GM12878 (cell line): ENCODE results near the gene SLC15A1. TPM values are rescaled to one million over a fixed set of nuclear protein-coding genes. Genes with fewer than 3 reads are reported as not detected.

Experiments used
- ATAC-seq: fragments of 200-7000 bp; cut with Tn5 transposase; 3 replicates; pipeline ENCODE4 v1.9.1; 2020; ENCODE audit warnings: mild to moderate bottlenecking, moderate library complexity
- BruUV-seq: library from RNA; stranded (reverse); fragments of 400-500 nt; replicated peaks from 2 replicates; lab custom pipeline; 2021; lab: Mats Ljungman, UMichigan
- CTCF ChIA-PET: fragments of 300-600 bp; sonication (Branson Sonifier 250); formaldehyde crosslinking; extraction: SDS; loops from one replicate; lab custom pipeline; 2021; ENCODE audit warnings: inconsistent platforms; lab: Yijun Ruan, JAX
- POLR2A ChIA-PET: fragments of 350-600 bp; formaldehyde crosslinking; extraction: SDS; loops from one replicate; lab custom pipeline; 2021; ENCODE audit warnings: inconsistent platforms; lab: Charles Lee
- RAD21 ChIA-PET: fragments of 300-600 bp; sonication (Branson Sonifier 250); formaldehyde crosslinking; loops from one replicate; lab custom pipeline; 2023; ENCODE audit warnings: antibody characterized with exemption; ENCODE audit not compliant: unreplicated experiment; lab: Charles Lee
- SMC1A ChIA-PET: fragments of 300-600 bp; sonication (Branson Sonifier 250); formaldehyde crosslinking; loops from one replicate; lab custom pipeline; 2023; ENCODE audit not compliant: unreplicated experiment, uncharacterized antibody; lab: Charles Lee
- DNase-seq: peaks from one replicate; pipeline ENCODE4 v3.0.0-alpha.2; 2011; ENCODE audit warnings: low read depth, low spot score
- FAIRE-seq: peaks from 3 replicates; lab custom pipeline; 2011; peaks lifted over from hg19 to GRCh38; lab: Jason Lieb, UNC
- H2AFZ ChIP-seq: 2 replicates; pipeline ENCODE4 v1.6.0; 2011; ENCODE audit warnings: low read depth, low read length, control low read depth; ENCODE audit not compliant: control insufficient read depth
- H3K27ac ChIP-seq: 2 replicates; pipeline ENCODE4 v1.5.1; 2011; ENCODE audit warnings: control low read depth; ENCODE audit not compliant: control insufficient read depth, insufficient read depth
- H3K27me3 ChIP-seq, 2 experiments: replicated peaks in 1 of 2; 2 replicates each; pipeline versions ENCODE4 v1.6.0 to v1.6.1; 2011; ENCODE audit warnings: low read length in 1 of 2; ENCODE audit not compliant: control insufficient read depth in 2 of 2, insufficient read depth in 2 of 2
- H3K36me3 ChIP-seq, 2 experiments: 2 replicates each; pipeline ENCODE4 v1.5.1; 2011; ENCODE audit warnings: low read length in 1 of 2; ENCODE audit not compliant: control insufficient read depth in 2 of 2, insufficient read depth in 2 of 2
- H3K4me1 ChIP-seq: 2 replicates; pipeline ENCODE4 v1.6.1; 2011; ENCODE audit warnings: mild to moderate bottlenecking, low read length, moderate library complexity, mixed read lengths; ENCODE audit not compliant: control insufficient read depth, insufficient read depth
- H3K4me2 ChIP-seq: 2 replicates; pipeline ENCODE4 v1.6.0; 2011; ENCODE audit warnings: control low read depth; ENCODE audit not compliant: control insufficient read depth, insufficient read depth
- H3K4me3 ChIP-seq: fragments of 200-600 bp; sonication (generic); 2 replicates; pipeline ENCODE4 v1.5.1; 2016
- H3K79me2 ChIP-seq: 2 replicates; pipeline ENCODE4 v1.6.0; 2011; ENCODE audit warnings: low read length; ENCODE audit not compliant: control insufficient read depth, insufficient read depth
- H3K9ac ChIP-seq: 2 replicates; pipeline ENCODE4 v1.8.0; 2011; ENCODE audit warnings: low read length, control low read depth, mixed read lengths; ENCODE audit not compliant: control insufficient read depth, insufficient read depth
- H3K9me3 ChIP-seq: replicated peaks from 3 replicates; pipeline ENCODE4 v1.5.1; 2011; ENCODE audit warnings: mild to moderate bottlenecking, low read length; ENCODE audit not compliant: control insufficient read depth, insufficient read depth
- H4K20me1 ChIP-seq: 2 replicates; pipeline ENCODE4 v1.6.0; 2011; ENCODE audit not compliant: control insufficient read depth, insufficient read depth
- CHD1 ChIP-seq: IDR thresholded peaks from 2 replicates; pipeline ENCODE4 v1.6.1; 2012; ENCODE audit warnings: low read depth, low read length, improper control_type of control experiment
- GATAD2B ChIP-seq: fragments of 450-650 bp; conservative IDR thresholded peaks from 2 replicates; pipeline ENCODE4 v1.6.1; 2017; ENCODE audit warnings: low read depth, mild to moderate bottlenecking, moderate library complexity
- JUNB ChIP-seq: IDR thresholded peaks from 2 replicates; pipeline ENCODE4 v1.6.1; 2016; ENCODE audit warnings: antibody characterized with exemption, mild to moderate bottlenecking
- KAT2A ChIP-seq: conservative IDR thresholded peaks from 2 replicates; pipeline ENCODE4 v1.6.1; 2011; ENCODE audit warnings: low read depth, low read length; ENCODE audit not compliant: control insufficient read depth
- NFYA ChIP-seq: IDR thresholded peaks from 2 replicates; pipeline ENCODE4 v1.6.1; 2011; ENCODE audit warnings: low read depth, mild to moderate bottlenecking, low read length, improper control_type of control experiment, borderline replicate concordance
- PAX8 ChIP-seq: fragments of 450-650 bp; IDR thresholded peaks from 2 replicates; pipeline ENCODE4 v1.6.1; 2017; ENCODE audit warnings: mild to moderate bottlenecking, moderate library complexity
- POU2F2 ChIP-seq: IDR thresholded peaks from 3 replicates; pipeline ENCODE4 v1.6.1; 2011; ENCODE audit warnings: low read depth, mild to moderate bottlenecking, low read length, borderline replicate concordance
- RCOR1 ChIP-seq: conservative IDR thresholded peaks from 2 replicates; pipeline ENCODE4 v1.6.1; 2012; ENCODE audit warnings: low read depth, low read length, improper control_type of control experiment
- SMAD1 ChIP-seq: fragments of 450-650 bp; IDR thresholded peaks from 2 replicates; pipeline ENCODE4 v1.6.1; 2018; ENCODE audit warnings: mild to moderate bottlenecking, low read depth; ENCODE audit not compliant: partially characterized antibody
- SREBF2 ChIP-seq: IDR thresholded peaks from 2 replicates; pipeline ENCODE4 v1.6.1; 2012; ENCODE audit warnings: mild to moderate bottlenecking, low read length
- STAT1 ChIP-seq: fragments of 450-650 bp; conservative IDR thresholded peaks from 2 replicates; pipeline ENCODE4 v1.6.1; 2014; ENCODE audit warnings: antibody characterized with exemption, mild to moderate bottlenecking
- WGBS: methylation state at CpG from one replicate; pipeline ENCODE4 v1.1.6; 2016; ENCODE audit warnings: low lambda C conversion rate; ENCODE audit not compliant: insufficient replicate concordance, insufficient coverage; ENCODE audit errors: missing lambda C conversion rate; 5-methylcytosine and 5-hydroxymethylcytosine counted together
- in situ Hi-C: fragments of 300-500 bp; cut with MboI; formaldehyde crosslinking; loops from 9 replicates; pipeline ENCODE4 v1.14.3; 2018; ENCODE audit warnings: mixed read lengths
- intact Hi-C: fragments of 100-400 bp; cut with micrococcal nuclease; formaldehyde crosslinking; loops from one replicate; pipeline ENCODE4 v1.14.2; 2022; ENCODE audit not compliant: unreplicated experiment
- polyA plus RNA-seq, 11 experiments: library from polyadenylated mRNA; depleted of rRNA in 4 of 11; unstranded in 6 of 11; stranded (reverse) in 5 of 11; fragments of >200 nt; fragmentation: Nextera tagmentation in 4 of 11; fragmentation: Illumina TruSeq in 1 of 11; extraction: Ambion mirVana in 4 of 11; extraction: Trizol in 1 of 11; gene quantifications; 1 replicate in 1 of 11; 2 replicates in 10 of 11; pipeline versions ENCODE4 v1.2.1 to v1.2.3, GENCODE V29; 2011 to 2016; ENCODE audit warnings: inconsistent platforms in 2 of 11, missing spikeins in 2 of 11, low read depth in 1 of 11
- total RNA-seq, 4 experiments: library from RNA; depleted of rRNA in 3 of 4; stranded (reverse); fragments of >200 nt in 3 of 4; fragmentation: Illumina TruSeq in 1 of 4; extraction: Trizol in 1 of 4; gene quantifications; 2 replicates each; pipeline versions ENCODE4 v1.2.1 to v1.2.3, GENCODE V29; 2013 to 2021

SLC15A1 gene
- total and polyA plus RNA-seq, 10 of the 15 experiments (the other 5 are each of a cell fraction or from before 2014, with no cell fraction given), result not detected

DNA sequence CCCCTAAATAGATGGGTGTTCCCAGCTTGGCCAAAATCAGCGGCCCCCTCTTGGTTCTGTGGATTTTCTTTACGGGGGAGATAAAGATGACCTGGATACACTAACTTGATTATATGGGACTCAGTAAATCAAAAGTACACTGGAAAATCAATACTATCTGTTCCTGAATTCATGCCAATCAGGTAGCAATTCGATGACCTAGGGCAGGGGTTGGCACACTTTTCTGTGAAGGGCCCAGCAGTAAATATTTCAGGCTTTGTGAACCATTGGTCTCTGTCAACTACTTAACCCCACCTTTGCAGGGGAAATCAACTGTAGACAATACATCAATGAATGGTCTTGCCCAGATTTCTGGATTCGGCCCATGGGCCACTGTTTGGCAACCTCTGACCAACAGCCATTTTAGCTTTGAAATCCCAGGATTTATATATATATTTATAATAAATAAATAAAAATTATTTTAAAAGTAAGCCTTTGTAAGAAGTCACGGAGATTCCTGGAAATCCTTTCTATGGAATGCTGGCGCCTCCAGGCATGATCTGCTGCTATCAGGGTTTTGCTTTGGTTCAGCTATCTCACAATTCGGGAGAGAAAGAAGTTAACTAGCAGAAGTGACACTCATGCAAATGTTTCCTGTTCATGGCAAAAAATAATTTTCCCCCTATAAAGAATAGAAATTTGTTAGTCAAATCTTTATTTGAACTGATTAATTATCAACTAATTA is 32.8 kb downstream of the SLC15A1 start:
- H3K4me3 ChIP-seq, result no peak overlapping the region
- H3K27ac ChIP-seq, result no peak overlapping the region
- ChIA-PET CTCF (interaction anchor here (0.8 kb wide), 1 partner anchor 123 kb away, joined by 3 read pairs; no protein-coding TSS in a partner anchor), RAD21 (no interaction called here), SMC1A (interaction anchor here (2.1 kb wide), 1 partner anchor 10 kb away, joined by 7 read pairs; no protein-coding TSS in a partner anchor), POLR2A (no interaction called here)
- no TSS peak for BruUV-seq
- 32% methylated on average over 7 of the region's 7 CpGs for WGBS
- no peaks in the 10 kb centered on the region for H3K79me2 ChIP-seq
- no peaks in the 10 kb centered on the region for H3K9me3 ChIP-seq
- in situ Hi-C loops, result no loop called here
- H3K9ac ChIP-seq, result no peak overlapping the region
- no peaks in the 10 kb centered on the region for H4K20me1 ChIP-seq
- H3K27me3 ChIP-seq, result no peaks in the 10 kb centered on the region
- no peaks in the 10 kb centered on the region for H3K4me1 ChIP-seq
- DNase-seq (no peak), FAIRE-seq (no peak), ATAC-seq (no peak)
- no peaks in the 10 kb centered on the region for H3K36me3 ChIP-seq
- intact Hi-C loops, result loop anchor here (10.0 kb wide), 1 partner anchor 125 kb away; no protein-coding TSS in a partner anchor
- no peak overlapping the region for H2AFZ ChIP-seq
- H3K4me2 ChIP-seq, result no peak overlapping the region
- no peak for TF ChIP-seq SREBF2
- no peak for TF ChIP-seq NFYA
- TF ChIP-seq STAT1, result no peak
- no peak for TF ChIP-seq RCOR1
- no peak for TF ChIP-seq SMAD1
- TF ChIP-seq PAX8, result no peak
- no peak for TF ChIP-seq GATAD2B
- no peak for TF ChIP-seq CHD1
- no peak for TF ChIP-seq JUNB
- no peak for TF ChIP-seq KAT2A
- TF ChIP-seq POU2F2, result no peak
